22Rv1 (cell line): ENCODE data around the gene PF4V1.

Experiments
- CTCF ChIP-seq: fragments of 450-650 bp; IDR thresholded peaks from 2 replicates; pipeline ENCODE4 v1.5.1; 2017; ENCODE audit warnings: mild to moderate bottlenecking
- ZFX ChIP-seq: fragments of 450-650 bp; IDR thresholded peaks from 2 replicates; pipeline ENCODE4 v1.6.1; 2017; ENCODE audit warnings: antibody characterized with exemption, borderline replicate concordance

- no peak for TF ChIP-seq CTCF
- no peak for TF ChIP-seq ZFX
These were observed 43.3 kb downstream of the PF4V1 start for GRCh38 chr4:73896416-73896815.
